ENCODE measurements around the gene RABL6.
"Not testable (repeated sequence)": the region's sequence is repeated elsewhere in the genome, so short reads cannot be mapped to it uniquely, and the experiment has no call there.

Gene RABL6

DNA sequence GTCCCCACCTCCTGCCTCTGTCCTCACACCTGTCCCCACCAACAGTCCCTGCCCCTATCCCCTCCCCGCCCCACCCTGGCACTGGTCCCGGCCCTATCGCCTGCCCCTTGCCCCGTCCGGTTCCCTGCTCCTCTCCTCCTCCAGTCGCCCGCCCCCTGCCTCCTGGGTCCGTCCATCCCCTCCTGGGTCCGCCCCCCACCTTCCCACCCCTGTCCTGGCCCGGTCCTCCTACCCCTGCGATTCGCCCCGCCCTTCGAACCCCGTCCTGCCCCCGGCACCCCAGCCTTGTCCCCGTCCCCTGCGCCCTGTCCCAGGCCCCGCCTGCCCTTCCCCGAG is 58.0 kb downstream of the RABL6 start:
- no peak for TF ChIP-seq ZNF175 (tag by site-specific recombination; IDR thresholded peaks at IDR 0.05)
- no peak for TF ChIP-seq ZSCAN30 (tag by site-specific recombination; IDR thresholded peaks at IDR 0.05)
- no peak for TF ChIP-seq ZNF350 (tag by site-specific recombination; IDR thresholded peaks at IDR 0.05)
- no peak for TF ChIP-seq ZNF354C (tag by site-specific recombination; IDR thresholded peaks at IDR 0.05; ENCODE audit: borderline replicate concordance, low read depth)
- TF ChIP-seq ZNF398 (tag by site-specific recombination; IDR thresholded peaks at IDR 0.05) = no peak
- TF ChIP-seq, protein P1, sequence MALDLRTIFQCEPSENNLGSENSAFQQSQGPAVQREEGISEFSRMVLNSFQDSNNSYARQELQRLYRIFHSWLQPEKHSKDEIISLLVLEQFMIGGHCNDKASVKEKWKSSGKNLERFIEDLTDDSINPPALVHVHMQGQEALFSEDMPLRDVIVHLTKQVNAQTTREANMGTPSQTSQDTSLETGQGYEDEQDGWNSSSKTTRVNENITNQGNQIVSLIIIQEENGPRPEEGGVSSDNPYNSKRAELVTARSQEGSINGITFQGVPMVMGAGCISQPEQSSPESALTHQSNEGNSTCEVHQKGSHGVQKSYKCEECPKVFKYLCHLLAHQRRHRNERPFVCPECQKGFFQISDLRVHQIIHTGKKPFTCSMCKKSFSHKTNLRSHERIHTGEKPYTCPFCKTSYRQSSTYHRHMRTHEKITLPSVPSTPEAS (tag by site-specific recombination; IDR thresholded peaks at IDR 0.05) = no peak
- no peak for TF ChIP-seq ZNF707 (tag by site-specific recombination; IDR thresholded peaks at IDR 0.05)
- no peak for TF ChIP-seq ZNF544 (tag by site-specific recombination; IDR thresholded peaks at IDR 0.05)
- no peak for TF ChIP-seq ZNF302 (tag by site-specific recombination; IDR thresholded peaks at IDR 0.05; ENCODE audit: low read depth)
- TF ChIP-seq ZNF341 (tag by site-specific recombination; IDR thresholded peaks at IDR 0.05; ENCODE audit: low read depth) = no peak
- no peak for TF ChIP-seq MEIS1 (CRISPR knock-in tag; IDR thresholded peaks at IDR 0.05; ENCODE audit: borderline replicate concordance)
- TF ChIP-seq MZF1 (tag by site-specific recombination; IDR thresholded peaks at IDR 0.05; ENCODE audit: borderline replicate concordance) = no peak
- H3K4me1 ChIP-seq (ENCODE audit: control insufficient read depth, insufficient read depth, low read length) = no peaks in the 10 kb centered on the region
- ChIA-PET POLR2A (interaction anchor here (0.7 to 3.4 kb wide), 7 partner anchors 9 to 112 kb away, joined by 3 to 15 read pairs (median 5); partner anchors contain the start of gene TRAF2), CTCF (no interaction called here)
- H3K9me3 ChIP-seq (ENCODE audit: control insufficient read depth, insufficient read depth, low read depth, low read length) = no peaks in the 10 kb centered on the region
- H3K36me3 ChIP-seq (ENCODE audit: control insufficient read depth in 2 of 2, insufficient read depth in 1 of 2, low read length in 2 of 2) = peaks cover 0 to 43% of the 10 kb centered on the region in 2 experiments; a peak in 2 of 3 replicates
- H3K4me3 ChIP-seq (ENCODE audit: low read depth, low read length) = peak overlapping the region; percentile 87
- peak overlapping the region; percentile 74 for H3K27ac ChIP-seq (ENCODE audit: extremely low read depth, low read depth, low read length)

GRCh38 chr9:136866898-136867421 is 59.2 kb downstream of the RABL6 start:
- TF ChIP-seq SCRT2 (tag by site-specific recombination; IDR thresholded peaks at IDR 0.05) (peak; percentile 65), SCRT1 (tag by site-specific recombination; IDR thresholded peaks at IDR 0.05; ENCODE audit: borderline replicate concordance) (peak; percentile 45; the same call in 1 of the 2 replicates)
- POLR2A ChIA-PET = interaction anchor here (0.7 to 3.4 kb wide), 2 partner anchors 19 to 127 kb away, joined by 4 to 15 read pairs; partner anchors contain the start of gene TRAF2
- H3K9me3 ChIP-seq (ENCODE audit: control insufficient read depth, insufficient read depth, low read depth, low read length); CTCF ChIA-PET; H3K27ac ChIP-seq (ENCODE audit: extremely low read depth, low read depth, low read length); H3K4me3 ChIP-seq (ENCODE audit: low read depth, low read length); H3K4me1 ChIP-seq (ENCODE audit: control insufficient read depth, insufficient read depth, low read length): not testable (repeated sequence)
- peaks cover 0 to 31% of the 10 kb centered on the region in 2 experiments; a peak in 2 of 3 replicates for H3K36me3 ChIP-seq (ENCODE audit: control insufficient read depth in 2 of 2, insufficient read depth in 1 of 2, low read length in 2 of 2)

DNA sequence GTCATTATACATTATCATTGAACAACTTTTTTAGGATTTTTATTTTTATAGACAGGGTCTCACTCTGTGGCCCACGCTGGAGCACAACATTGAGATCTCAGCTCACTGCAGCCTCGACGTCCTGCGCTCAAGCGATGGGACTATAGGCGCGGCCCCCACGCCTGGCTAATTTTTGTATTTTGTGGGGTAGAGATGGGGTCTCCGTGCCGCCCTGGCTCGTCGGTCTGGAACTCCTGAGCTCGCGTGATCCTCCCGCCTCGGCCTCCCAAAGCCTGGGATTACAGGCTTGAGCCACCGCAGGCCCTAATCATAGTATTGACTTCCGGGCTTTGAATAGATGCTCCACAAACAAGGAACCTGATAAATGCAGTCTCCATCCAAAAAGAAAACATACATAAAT is 59.7 kb downstream of the RABL6 start:
- Histone ChIP-seq H3K4me1 (ENCODE audit: control insufficient read depth, insufficient read depth, low read length) (no peaks in the 10 kb centered on the region), H3K4me3 (ENCODE audit: low read depth, low read length) (no peak overlapping the region), H3K27ac (ENCODE audit: extremely low read depth, low read depth, low read length) (no peak overlapping the region), H3K36me3 (ENCODE audit: control insufficient read depth in 2 of 2, insufficient read depth in 1 of 2, low read length in 2 of 2) (peaks cover 0 to 25% of the 10 kb centered on the region in 2 experiments; a peak in 2 of 3 replicates), H3K9me3 (ENCODE audit: control insufficient read depth, insufficient read depth, low read depth, low read length) (no peaks in the 10 kb centered on the region)
- TF ChIP-seq TRIM28 (IDR thresholded peaks at IDR 0.05; ENCODE audit: borderline replicate concordance, low read length) = no peak
- TF ChIP-seq, protein P2, sequence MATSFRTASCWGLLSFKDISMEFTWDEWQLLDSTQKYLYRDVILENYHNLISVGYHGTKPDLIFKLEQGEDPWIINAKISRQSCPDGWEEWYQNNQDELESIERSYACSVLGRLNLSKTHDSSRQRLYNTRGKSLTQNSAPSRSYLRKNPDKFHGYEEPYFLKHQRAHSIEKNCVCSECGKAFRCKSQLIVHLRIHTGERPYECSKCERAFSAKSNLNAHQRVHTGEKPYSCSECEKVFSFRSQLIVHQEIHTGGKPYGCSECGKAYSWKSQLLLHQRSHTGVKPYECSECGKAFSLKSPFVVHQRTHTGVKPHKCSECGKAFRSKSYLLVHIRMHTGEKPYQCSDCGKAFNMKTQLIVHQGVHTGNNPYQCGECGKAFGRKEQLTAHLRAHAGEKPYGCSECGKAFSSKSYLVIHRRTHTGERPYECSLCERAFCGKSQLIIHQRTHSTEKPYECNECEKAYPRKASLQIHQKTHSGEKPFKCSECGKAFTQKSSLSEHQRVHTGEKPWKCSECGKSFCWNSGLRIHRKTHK (tag by site-specific recombination; IDR thresholded peaks at IDR 0.05) = no peak
- no peak for TF ChIP-seq ZNF19 (tag by site-specific recombination; IDR thresholded peaks at IDR 0.05; ENCODE audit: low read depth)
- POLR2A ChIA-PET = interaction anchor here (3.4 kb wide), 1 partner anchor 18 kb away, joined by 15 read pairs; the partner anchor contains the start of gene TRAF2
- CTCF ChIA-PET = no interaction called here
